Measurements from ENCODE around the gene RHBDF2. TPM values are rescaled to one million over a fixed set of nuclear protein-coding genes. Genes with fewer than 3 reads are reported as not detected.
A peak's percentile ranks its signal among the peaks of the same experiment; 100 is the strongest.

RHBDF2 gene
- polyA plus RNA-seq, 1 donor (not counting 4 experiments of a cell fraction or from before 2014, with no cell fraction given) = 14.9 TPM

DNA sequence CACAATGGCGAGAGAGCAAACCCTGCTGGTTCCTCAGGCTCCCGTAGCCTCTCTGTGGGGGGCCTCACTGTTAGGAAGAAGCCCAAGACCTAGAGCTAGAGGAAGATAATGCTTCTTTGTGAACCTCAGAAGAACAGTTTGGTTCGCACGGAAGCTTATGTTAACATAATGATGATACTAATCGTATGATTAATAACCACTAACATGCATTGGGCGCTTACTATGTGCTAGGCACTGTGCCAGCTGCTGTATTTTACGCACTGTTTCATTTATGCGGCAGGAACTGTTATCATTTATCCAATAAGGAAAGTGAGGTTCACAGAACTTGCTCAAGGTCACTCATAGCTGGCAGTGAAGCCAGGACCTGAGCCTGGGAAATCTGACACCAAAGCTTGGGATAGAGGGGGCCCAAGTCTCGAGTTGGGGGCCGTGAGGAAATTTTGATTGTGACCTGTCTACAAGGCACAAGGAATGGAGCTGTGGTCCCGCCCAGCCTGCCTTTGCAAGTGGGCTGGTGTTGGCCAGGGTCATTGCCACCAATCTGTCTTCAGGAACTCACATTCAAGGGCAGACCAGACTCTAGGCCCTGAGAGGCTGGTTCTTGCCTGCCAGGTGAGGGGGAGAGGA, 45.4 kb upstream of the RHBDF2 start:
- Histone ChIP-seq H3K4me3 (ENCODE audit: control insufficient read depth in 2 of 3, extremely low read depth in 1 of 3, insufficient read depth in 2 of 3, low read depth in 1 of 3, low read length in 3 of 3) (peak overlapping the region in 1 of 3 experiments; percentile 48), H3K4me2 (ENCODE audit: control insufficient read depth, extremely low read depth, insufficient read depth, low read depth, low read length) (peak overlapping the region; percentile 72), H4K20me1 (ENCODE audit: control insufficient read depth, extremely low read depth, insufficient read depth, low read length) (no peaks in the 10 kb centered on the region), H3K36me3 (ENCODE audit: control insufficient read depth in 2 of 2, extremely low read depth in 1 of 2, insufficient read depth in 2 of 2, low read length in 2 of 2) (peaks cover 0 to 7% of the 10 kb centered on the region in 2 experiments), H3K9me1 (ENCODE audit: control insufficient read depth, extremely low read depth, insufficient read depth, low read length) (no peaks in the 10 kb centered on the region), H3K4me1 (ENCODE audit: control insufficient read depth, extremely low read depth, insufficient read depth, low read length) (peaks cover 43% of the 10 kb centered on the region), H2AFZ (ENCODE audit: control insufficient read depth, low read length) (no peak overlapping the region), H3K9ac (ENCODE audit: control insufficient read depth, extremely low read depth, insufficient read depth, low read length) (peak overlapping the region; percentile 73), H3K79me2 (ENCODE audit: control insufficient read depth, insufficient read depth, low read length) (peaks cover 14% of the 10 kb centered on the region), H3K9me3 (ENCODE audit: control insufficient read depth, low read depth, low read length) (no peaks in the 10 kb centered on the region), H3K27ac (ENCODE audit: control insufficient read depth, insufficient read depth, low read length) (peak overlapping the region; percentile 89), H3K27me3 (ENCODE audit: control insufficient read depth, extremely low read depth, insufficient read depth, low read length) (peaks cover 32% of the 10 kb centered on the region)
- DNase-seq (ENCODE audit: low read depth, low spot score) (no peak), FAIRE-seq (peak; percentile 88)
- no peak for TF ChIP-seq EZH2 (IDR thresholded peaks at IDR 0.05; ENCODE audit: low read length)
- TF ChIP-seq, protein P1, sequence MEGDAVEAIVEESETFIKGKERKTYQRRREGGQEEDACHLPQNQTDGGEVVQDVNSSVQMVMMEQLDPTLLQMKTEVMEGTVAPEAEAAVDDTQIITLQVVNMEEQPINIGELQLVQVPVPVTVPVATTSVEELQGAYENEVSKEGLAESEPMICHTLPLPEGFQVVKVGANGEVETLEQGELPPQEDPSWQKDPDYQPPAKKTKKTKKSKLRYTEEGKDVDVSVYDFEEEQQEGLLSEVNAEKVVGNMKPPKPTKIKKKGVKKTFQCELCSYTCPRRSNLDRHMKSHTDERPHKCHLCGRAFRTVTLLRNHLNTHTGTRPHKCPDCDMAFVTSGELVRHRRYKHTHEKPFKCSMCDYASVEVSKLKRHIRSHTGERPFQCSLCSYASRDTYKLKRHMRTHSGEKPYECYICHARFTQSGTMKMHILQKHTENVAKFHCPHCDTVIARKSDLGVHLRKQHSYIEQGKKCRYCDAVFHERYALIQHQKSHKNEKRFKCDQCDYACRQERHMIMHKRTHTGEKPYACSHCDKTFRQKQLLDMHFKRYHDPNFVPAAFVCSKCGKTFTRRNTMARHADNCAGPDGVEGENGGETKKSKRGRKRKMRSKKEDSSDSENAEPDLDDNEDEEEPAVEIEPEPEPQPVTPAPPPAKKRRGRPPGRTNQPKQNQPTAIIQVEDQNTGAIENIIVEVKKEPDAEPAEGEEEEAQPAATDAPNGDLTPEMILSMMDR (optimal IDR thresholded peaks at IDR 0.05 in 1 of 3, IDR thresholded peaks at IDR 0.05 in 1 of 3, conservative IDR thresholded peaks at IDR 0.05 in 1 of 3; ENCODE audit: extremely low read depth in 1 of 3, insufficient read depth in 2 of 3, low read length in 3 of 3) = no peak
- dilution Hi-C loops (cut with MboI; ENCODE audit: extremely low pct_ligation_motif_present, low sequenced_read_pairs) = no loop called here

DNA sequence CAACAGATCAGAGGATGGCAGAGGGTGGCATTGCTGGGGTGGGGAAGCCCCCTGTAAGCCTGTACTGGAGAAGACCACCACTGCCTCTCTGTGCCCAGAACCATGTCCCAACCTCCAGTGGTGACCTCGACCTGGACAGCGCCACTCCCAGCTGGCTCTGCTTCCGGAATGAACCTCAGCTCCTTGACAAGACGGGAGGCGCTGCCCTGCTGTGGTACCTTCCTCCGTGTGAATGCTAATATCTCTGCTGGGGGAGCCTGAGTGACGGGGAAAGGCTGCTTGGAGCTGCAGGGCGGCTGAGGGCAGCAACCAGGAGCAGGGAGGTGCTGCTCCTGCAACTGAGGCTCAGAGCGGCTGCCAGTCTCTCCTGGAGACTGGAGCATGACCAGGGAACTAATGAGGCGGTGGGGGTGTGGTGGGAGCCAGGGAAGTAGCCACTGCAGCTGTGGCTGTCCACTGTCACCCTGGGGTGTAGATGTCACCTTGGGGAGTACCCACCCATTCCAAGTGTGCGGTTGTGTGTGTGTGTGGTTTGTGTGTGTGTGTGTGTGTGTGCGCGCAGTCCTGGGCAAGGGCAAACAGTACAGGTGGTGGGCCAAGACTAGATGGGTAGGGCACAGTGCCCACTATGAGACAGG, 44.8 kb upstream of the RHBDF2 start:
- H3K79me2 ChIP-seq (ENCODE audit: control insufficient read depth, insufficient read depth, low read length) = peaks cover 14% of the 10 kb centered on the region
- TF ChIP-seq, protein P1 (optimal IDR thresholded peaks at IDR 0.05 in 1 of 3, IDR thresholded peaks at IDR 0.05 in 1 of 3, conservative IDR thresholded peaks at IDR 0.05 in 1 of 3; ENCODE audit: extremely low read depth in 1 of 3, insufficient read depth in 2 of 3, low read length in 3 of 3) = no peak
- no peak for FAIRE-seq
- H3K9me1 ChIP-seq (ENCODE audit: control insufficient read depth, extremely low read depth, insufficient read depth, low read length) = no peaks in the 10 kb centered on the region
- H4K20me1 ChIP-seq (ENCODE audit: control insufficient read depth, extremely low read depth, insufficient read depth, low read length) = no peaks in the 10 kb centered on the region
- peaks cover 0 to 7% of the 10 kb centered on the region in 2 experiments for H3K36me3 ChIP-seq (ENCODE audit: control insufficient read depth in 2 of 2, extremely low read depth in 1 of 2, insufficient read depth in 2 of 2, low read length in 2 of 2)
- H2AFZ ChIP-seq (ENCODE audit: control insufficient read depth, low read length) = no peak overlapping the region
- H3K4me3 ChIP-seq (ENCODE audit: control insufficient read depth in 2 of 3, extremely low read depth in 1 of 3, insufficient read depth in 2 of 3, low read depth in 1 of 3, low read length in 3 of 3) = peak overlapping the region in 1 of 3 experiments; percentile 9
- H3K27me3 ChIP-seq (ENCODE audit: control insufficient read depth, extremely low read depth, insufficient read depth, low read length) = peaks cover 32% of the 10 kb centered on the region
- H3K9me3 ChIP-seq (ENCODE audit: control insufficient read depth, low read depth, low read length) = no peaks in the 10 kb centered on the region
- DNase-seq (ENCODE audit: low read depth, low spot score) = no peak
- H3K4me1 ChIP-seq (ENCODE audit: control insufficient read depth, extremely low read depth, insufficient read depth, low read length) = peaks cover 41% of the 10 kb centered on the region
- H3K4me2 ChIP-seq (ENCODE audit: control insufficient read depth, extremely low read depth, insufficient read depth, low read depth, low read length) = peak overlapping the region; percentile 72
- H3K27ac ChIP-seq (ENCODE audit: control insufficient read depth, insufficient read depth, low read length) = peak overlapping the region; percentile 89
- H3K9ac ChIP-seq (ENCODE audit: control insufficient read depth, extremely low read depth, insufficient read depth, low read length) = peak overlapping the region; percentile 73
- dilution Hi-C loops (cut with MboI; ENCODE audit: extremely low pct_ligation_motif_present, low sequenced_read_pairs) = no loop called here

Data from keratinocyte (primary cell).